ENCODE results near the gene MNT.

Gene MNT

GRCh38 chr17:2395258-2396181 lies 5.3 kb downstream of the MNT start:
- DNase-seq = peak; percentile 22

- DNase-seq = no peak
These were observed 6.1 kb downstream of the MNT start for GRCh38 chr17:2394775-2395201.

- DNase-seq = no peak
These were observed 6.7 kb downstream of the MNT start for GRCh38 chr17:2393954-2394749.

DNA sequence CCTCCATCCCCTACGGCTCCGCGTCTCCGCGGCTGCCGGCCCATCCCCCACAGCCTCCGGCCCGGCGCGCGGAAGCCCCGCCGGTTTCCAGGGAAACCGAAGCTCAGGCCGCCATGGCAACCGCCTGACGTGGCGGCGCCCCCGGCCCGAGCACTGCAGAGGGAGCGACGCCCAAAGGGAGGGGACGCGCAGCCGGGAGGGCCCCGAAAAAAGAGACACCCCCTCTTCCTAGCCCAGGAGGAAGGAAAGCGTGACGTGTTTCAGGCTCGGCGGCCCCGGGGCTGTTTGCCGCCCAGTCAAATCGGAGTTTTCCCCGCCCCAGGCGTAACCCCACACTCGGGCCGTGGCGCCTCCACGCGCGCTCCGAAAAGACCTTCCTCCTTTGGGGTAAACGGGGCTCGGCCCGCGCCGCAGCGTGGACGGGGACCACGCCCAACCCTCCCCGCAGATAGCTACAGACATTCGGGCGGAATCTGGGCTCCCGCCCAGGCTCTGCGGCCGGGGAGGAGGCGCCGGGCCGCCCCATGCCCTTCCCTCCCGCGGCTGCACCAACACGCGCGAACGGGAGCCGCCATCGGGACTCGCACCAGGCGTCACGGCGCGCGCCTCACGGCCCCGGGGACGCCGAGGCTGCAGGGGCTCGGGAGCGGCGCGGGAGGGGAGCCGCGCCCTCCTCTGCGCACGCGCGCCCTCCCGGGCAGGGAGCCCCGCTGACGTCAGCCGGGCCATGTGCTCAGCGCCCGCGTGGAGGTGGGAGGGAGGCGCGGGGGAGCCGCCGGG lies 7.5 kb downstream of the MNT start:
- peak; percentile 53 for DNase-seq

DNA sequence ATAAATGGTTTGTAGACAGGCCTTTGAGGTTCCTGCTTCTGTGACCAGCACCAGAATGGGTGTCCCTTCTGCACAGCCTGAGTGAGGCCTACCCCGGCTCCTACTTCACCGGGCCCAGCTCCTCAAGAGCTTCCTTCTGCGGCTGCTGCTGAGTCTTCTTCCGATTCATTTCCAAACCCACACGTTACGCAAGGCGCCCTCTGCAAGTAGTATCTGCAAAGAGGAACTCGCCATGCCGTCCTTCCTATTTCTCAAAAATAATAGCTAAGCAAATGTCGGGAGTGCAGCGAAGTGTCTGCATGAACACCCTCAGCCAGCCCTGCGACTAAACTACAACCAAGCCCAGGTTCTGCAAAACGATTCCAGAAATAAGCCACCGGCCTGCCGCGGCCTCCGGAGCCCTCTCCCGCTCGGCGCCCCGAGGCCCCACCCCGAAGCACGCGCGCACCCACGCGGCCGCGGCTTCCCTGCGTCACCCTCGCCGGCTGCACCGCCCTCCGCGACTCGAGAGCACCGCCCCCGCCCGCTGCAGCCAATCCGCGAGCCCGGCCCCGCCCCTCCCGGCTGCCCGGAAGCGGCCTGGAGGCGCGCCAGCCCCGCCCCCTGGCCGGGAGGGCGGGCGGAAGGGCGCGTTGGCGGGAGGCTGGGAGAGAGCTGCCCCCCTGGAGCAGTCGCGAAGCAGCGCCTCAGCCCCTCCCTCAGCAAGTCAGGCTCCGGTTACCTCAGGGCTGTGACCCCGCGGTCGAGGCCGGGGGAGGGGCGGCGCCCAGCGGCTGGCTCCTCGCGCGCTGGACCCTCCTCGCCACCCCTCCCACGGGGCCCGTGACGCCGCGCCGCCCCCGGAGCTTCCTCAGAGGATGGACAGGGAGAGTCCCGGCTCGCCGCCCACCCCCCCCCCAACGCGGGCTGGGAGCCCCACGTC lies 8.3 kb downstream of the MNT start:
- peak; percentile 69 for DNase-seq

GRCh38 chr17:2391597-2392251 lies 9.1 kb downstream of the MNT start:
- DNase-seq = no peak

GRCh38 chr17:2390199-2390836 lies 10.5 kb downstream of the MNT start:
- DNase-seq = no peak

GRCh38 chr17:2388683-2389055 lies 12.2 kb downstream of the MNT start:
- no peak for DNase-seq

- DNase-seq = no peak
These were observed 12.7 kb downstream of the MNT start for GRCh38 chr17:2388020-2388682.

DNA sequence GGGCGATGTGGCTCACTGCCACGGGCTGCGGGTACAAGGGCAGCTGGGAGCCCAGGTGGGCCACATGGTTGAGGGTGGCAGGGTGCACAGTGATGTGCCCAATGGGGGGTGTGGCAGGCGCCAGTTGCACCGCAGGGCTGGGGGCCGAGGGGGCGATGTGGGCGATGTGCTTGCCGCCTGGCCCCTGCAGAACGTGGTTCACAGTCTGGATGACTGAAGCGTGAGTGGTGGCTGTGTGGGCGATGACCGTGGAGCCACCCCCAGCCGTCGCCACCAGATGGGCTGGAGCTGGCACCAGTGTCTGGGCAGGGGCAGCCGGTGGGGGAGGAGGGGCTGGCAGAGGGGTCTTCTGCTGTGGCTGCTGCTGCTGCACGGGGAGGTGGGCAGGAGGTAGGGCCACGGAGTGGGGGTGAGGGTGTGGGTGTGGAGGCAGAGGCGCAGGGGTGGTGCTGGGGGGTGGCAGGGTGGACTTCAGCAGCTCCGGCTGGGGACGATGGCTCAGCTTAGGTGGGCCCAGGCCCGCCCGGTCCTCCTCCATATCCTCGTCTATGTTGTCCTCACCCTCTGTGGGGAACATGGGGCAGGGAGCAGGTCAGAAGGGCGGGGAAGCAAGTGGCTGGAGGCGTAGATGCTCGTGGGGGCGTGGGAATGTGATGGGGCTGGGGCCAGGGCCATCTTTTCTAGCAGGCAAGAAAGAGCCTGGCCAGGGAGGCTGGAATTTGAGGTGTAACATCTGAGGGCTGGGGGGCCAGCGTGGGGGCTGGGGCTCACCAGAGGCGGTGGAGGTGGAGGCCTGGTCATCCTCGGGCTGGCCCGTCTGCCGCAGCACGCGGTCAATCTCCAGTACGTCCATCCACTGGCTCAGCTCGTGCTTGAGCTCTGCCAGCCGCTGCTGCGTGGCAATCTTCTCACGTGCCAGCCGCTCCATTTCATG lies 13.5 kb downstream of the MNT start:
- DNase-seq = no peak

DNA sequence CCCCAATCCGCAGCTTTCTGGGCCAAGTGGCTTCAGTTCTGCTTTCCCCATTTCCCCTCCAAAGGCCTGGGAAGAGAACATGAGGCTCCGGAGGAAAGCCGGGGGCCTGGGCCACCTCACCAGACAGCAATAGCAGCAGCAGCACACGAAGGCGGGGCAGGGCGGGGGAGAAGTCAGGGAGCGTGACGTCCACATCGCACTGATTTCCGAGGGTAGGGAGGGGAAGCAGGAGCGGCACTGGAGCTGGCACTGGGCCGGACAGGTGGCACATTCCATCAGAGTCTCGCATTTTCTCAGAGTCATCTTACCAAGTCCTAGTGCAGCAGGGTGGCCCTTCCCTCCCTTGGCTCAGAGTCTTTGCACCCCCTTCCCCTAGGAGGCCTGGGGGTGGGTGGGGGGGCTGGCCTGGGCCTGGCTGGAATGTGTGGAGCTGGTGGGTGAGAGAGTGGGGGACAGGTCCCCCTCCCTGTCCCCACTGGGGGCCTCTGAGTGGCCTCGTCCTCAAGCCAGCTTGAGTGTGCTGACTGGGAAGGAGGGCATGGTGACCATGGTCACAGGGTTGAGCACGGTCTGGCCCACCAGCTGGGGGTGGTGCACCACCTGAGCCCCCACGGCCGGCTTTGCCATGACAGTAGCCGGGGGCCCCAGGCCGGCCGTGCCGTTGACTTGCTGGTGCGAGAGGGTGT lies 14.3 kb downstream of the MNT start:
- no peak for DNase-seq

GRCh38 chr17:2385240-2386210 lies 15.3 kb downstream of the MNT start:
- no peak for DNase-seq

GRCh38 chr17:2384439-2385127 lies 16.3 kb downstream of the MNT start:
- no peak for DNase-seq

DNA sequence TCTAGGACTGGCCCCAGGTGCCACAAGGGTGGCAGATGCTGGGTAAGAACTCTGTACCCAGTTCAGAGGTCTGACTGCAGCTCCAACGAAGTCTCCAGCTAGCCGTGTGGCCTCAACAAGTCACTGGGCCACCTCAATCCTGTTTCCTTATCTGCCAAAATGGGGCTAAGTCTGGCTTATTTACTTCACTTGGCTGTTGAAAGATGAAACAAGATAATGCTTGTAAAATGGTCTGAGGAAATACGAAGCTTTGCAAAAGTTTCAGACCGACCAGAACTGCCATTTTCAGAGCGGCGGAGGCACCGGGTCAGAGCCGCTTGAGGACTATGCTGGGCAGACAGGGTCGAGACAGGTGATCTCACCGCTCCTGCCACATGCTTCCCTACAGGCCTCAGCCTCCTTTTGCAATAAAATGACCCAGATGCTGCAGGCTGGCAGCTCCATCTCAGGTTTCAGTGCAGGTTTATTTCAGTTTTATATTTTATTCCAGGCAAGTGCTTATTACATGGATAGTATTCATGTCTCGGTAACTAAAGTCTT lies 17.2 kb downstream of the MNT start:
- DNase-seq = no peak

GRCh38 chr17:2380950-2381649 lies 19.8 kb downstream of the MNT start:
- DNase-seq = no peak

All from NCI-H2029 (cell line).